AG04449 (cell line): ENCODE results near the gene BTG4.

Source experiments
- CTCF ChIA-PET: fragments of 350-600 bp; formaldehyde crosslinking; extraction: SDS; loops from one replicate; lab custom pipeline; 2021; ENCODE audit warnings: antibody characterized with exemption; lab: Yijun Ruan, JAX
- POLR2A ChIA-PET: fragments of 400-600, 350-600 bp; formaldehyde crosslinking; extraction: SDS; loops from one replicate; lab custom pipeline; 2020; ENCODE audit warnings: antibody characterized with exemption, inconsistent platforms; lab: Yijun Ruan, JAX
- DNase-seq: peaks from one replicate; pipeline ENCODE4 v3.0.0-alpha.2; 2010; ENCODE audit warnings: low read depth, low spot score
- H3K4me3 ChIP-seq: 2 replicates; pipeline ENCODE4 v1.5.1; 2011; ENCODE audit warnings: low read depth, mild to moderate bottlenecking, control low read depth, low read length
- CTCF ChIP-seq: IDR thresholded peaks from one replicate; pipeline ENCODE4 v1.5.1; 2011; ENCODE audit warnings: mild to moderate bottlenecking, moderate library complexity, low read length, control low read depth, inconsistent platforms; ENCODE audit not compliant: insufficient read depth; ENCODE audit errors: missing control alignments

The BTG4 gene

GRCh38 chr11:111465400-111465799, 46.8 kb downstream of the BTG4 start:
- H3K4me3 ChIP-seq = no peak overlapping the region
- CTCF ChIA-PET = interaction anchor here (4.3 kb wide), 1 partner anchor 10 kb away, joined by 36 read pairs; no protein-coding TSS in a partner anchor
- DNase-seq = peak; percentile 38
- no peak for TF ChIP-seq CTCF
- POLR2A ChIA-PET = no interaction called here

- H3K4me3 ChIP-seq = no peak overlapping the region
- DNase-seq = no peak
- TF ChIP-seq CTCF = no peak
- POLR2A ChIA-PET = interaction anchor here (0.8 kb wide), 1 partner anchor 58 kb away, joined by 3 read pairs; no protein-coding TSS in a partner anchor
- CTCF ChIA-PET = interaction anchor here (1.0 to 5.5 kb wide), 3 partner anchors 8 to 18 kb away, joined by 3 to 36 read pairs (median 31); no protein-coding TSS in a partner anchor
Measured at GRCh38 chr11:111463276-111463675, 48.9 kb downstream of the BTG4 start.

- no peak for DNase-seq
- no peak overlapping the region for H3K4me3 ChIP-seq
- ChIA-PET POLR2A (no interaction called here), CTCF (interaction anchor here (1.9 to 5.5 kb wide), 3 partner anchors 12 to 179 kb away, joined by 7 to 31 read pairs (median 19); no protein-coding TSS in a partner anchor)
- no peak for TF ChIP-seq CTCF
Measured at GRCh38 chr11:111462329-111462728, 49.9 kb downstream of the BTG4 start.

GRCh38 chr11:111461460-111462235, 50.5 kb downstream of the BTG4 start:
- no peak overlapping the region for H3K4me3 ChIP-seq
- DNase-seq = no peak
- CTCF ChIA-PET = interaction anchor here (1.1 to 5.5 kb wide), 5 partner anchors 11 to 316 kb away, joined by 3 to 31 read pairs (median 7); no protein-coding TSS in a partner anchor
- POLR2A ChIA-PET = no interaction called here
- no peak for TF ChIP-seq CTCF

- no peak overlapping the region for H3K4me3 ChIP-seq
- ChIA-PET CTCF (interaction anchor here (1.1 to 5.5 kb wide), 7 partner anchors 10 to 381 kb away, joined by 3 to 31 read pairs (median 7); no protein-coding TSS in a partner anchor), POLR2A (no interaction called here)
- DNase-seq = peak; percentile 2
- no peak for TF ChIP-seq CTCF
Measured at GRCh38 chr11:111460856-111461255, 51.3 kb downstream of the BTG4 start.

GRCh38 chr11:111460340-111460739, 51.8 kb downstream of the BTG4 start:
- POLR2A ChIA-PET = interaction anchor here (0.7 kb wide), 1 partner anchor 982 kb away, joined by 3 read pairs; no protein-coding TSS in a partner anchor
- TF ChIP-seq CTCF = no peak

More at GRCh38 chr11:111460340-111460739, 51.8 kb downstream of the BTG4 start:
- no peak overlapping the region for H3K4me3 ChIP-seq
- no peak for DNase-seq
- CTCF ChIA-PET = interaction anchor here (1.1 to 5.5 kb wide), 7 partner anchors 10 to 382 kb away, joined by 3 to 31 read pairs (median 7); no protein-coding TSS in a partner anchor
